PFSK-1 (cell line): Measurements from ENCODE around the gene TMEM161A.

Experiments used
- FOXP2 ChIP-seq: optimal IDR thresholded peaks from 2 replicates; pipeline ENCODE3; 2011; ENCODE audit warnings: borderline replicate concordance, control low read depth, inconsistent platforms; ENCODE audit not compliant: insufficient read depth; ENCODE audit errors: extremely low read length, extremely low read depth
- POLR2AphosphoS5 ChIP-seq: IDR thresholded peaks from 2 replicates; pipeline ENCODE4 v1.6.1; 2012; ENCODE audit warnings: low read depth, mild to moderate bottlenecking, control low read depth, low read length, moderate library complexity
- REST ChIP-seq, 2 experiments: IDR thresholded peaks; 2 replicates each; pipeline versions ENCODE4 v1.6.1 to v1.8.0; 2011 to 2012; ENCODE audit warnings: low read depth in 2 of 2, low read length in 2 of 2, control low read depth in 1 of 2, inconsistent platforms in 1 of 2, mild to moderate bottlenecking in 1 of 2, moderate library complexity in 1 of 2; ENCODE audit not compliant: insufficient read depth in 1 of 2
- SIN3A ChIP-seq: IDR thresholded peaks from 2 replicates; pipeline ENCODE4 v1.6.1; 2012; ENCODE audit warnings: mild to moderate bottlenecking, low read length, moderate library complexity, borderline replicate concordance; ENCODE audit not compliant: insufficient read depth
- TAF1 ChIP-seq: IDR thresholded peaks from 2 replicates; pipeline ENCODE4 v1.6.1; 2012; ENCODE audit warnings: low read length, control low read depth, borderline replicate concordance; ENCODE audit not compliant: insufficient read depth

Gene TMEM161A

GRCh38 chr19:19155495-19156219, 17.4 kb upstream of the TMEM161A start:
- no peak for TF ChIP-seq FOXP2
- no peak for TF ChIP-seq POLR2AphosphoS5
- TF ChIP-seq SIN3A: no peak
- TF ChIP-seq TAF1: no peak
- no peak for TF ChIP-seq REST (IDR thresholded peaks at IDR 0.05; ENCODE audit: insufficient read depth in 1 of 2, low read depth in 2 of 2, low read length in 2 of 2)

DNA sequence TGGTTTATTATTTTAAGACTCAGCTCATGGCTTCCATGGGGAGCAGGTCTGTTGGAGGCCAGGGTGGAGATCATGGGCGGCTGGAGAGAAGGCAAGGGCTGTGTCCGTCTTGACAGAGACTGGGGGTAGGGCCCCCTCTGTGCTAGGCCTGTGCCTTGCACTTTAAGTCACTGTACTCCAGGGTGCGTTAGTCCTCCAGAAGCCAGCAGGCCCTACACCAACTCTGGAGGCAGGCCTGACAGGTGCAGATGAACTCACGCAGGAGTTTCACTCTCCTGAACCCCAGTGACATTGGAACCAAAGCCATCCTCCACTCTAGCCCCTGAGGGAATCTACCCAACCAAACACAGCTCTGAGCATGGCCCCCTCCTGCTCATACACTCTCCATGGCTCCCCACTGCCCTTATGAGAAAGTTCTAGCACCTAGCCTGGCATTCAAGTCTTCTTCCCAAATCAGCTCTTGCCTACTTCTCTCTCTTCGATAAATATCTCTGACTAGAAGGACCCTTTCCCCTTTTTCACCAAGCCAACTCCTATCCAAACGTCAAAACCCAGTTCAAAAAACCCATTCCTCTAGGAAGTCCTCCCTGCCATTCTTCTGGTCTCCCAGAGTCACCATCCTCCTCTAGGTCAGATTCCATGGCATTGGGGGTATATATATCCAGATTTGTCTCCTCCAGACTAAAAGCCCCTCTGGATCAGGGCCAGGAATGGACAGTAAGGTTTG, 16.7 kb upstream of the TMEM161A start:
- TF ChIP-seq FOXP2 (no peak), TAF1 (no peak), REST (IDR thresholded peaks at IDR 0.05; ENCODE audit: insufficient read depth in 1 of 2, low read depth in 2 of 2, low read length in 2 of 2) (no peak), SIN3A (no peak), POLR2AphosphoS5 (no peak)

GRCh38 chr19:19152668-19153384, 14.5 kb upstream of the TMEM161A start:
- TF ChIP-seq REST (IDR thresholded peaks at IDR 0.05; ENCODE audit: insufficient read depth in 1 of 2, low read depth in 2 of 2, low read length in 2 of 2) (no peak), FOXP2 (no peak), POLR2AphosphoS5 (no peak), SIN3A (no peak), TAF1 (no peak)

DNA sequence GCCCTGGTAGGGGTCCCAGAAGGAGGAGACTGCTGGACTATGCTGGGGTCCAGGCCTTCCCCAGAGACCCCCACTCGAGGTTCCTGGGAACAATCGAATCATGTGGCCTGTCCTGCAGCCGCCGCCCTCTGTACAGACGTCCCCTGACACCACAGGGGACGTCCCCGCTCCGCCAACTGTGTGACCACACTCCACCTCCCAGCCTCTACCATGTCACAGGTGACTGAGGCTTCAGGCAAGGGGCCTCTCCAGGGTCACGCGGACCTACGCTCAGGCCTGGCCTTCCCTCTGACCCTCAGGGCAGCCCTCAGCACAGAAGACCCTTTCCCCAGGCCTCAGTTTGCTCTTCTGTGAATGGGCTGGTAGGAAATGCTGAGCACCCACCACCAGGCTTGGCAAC, 13.1 kb upstream of the TMEM161A start:
- TF ChIP-seq SIN3A: no peak
- no peak for TF ChIP-seq FOXP2
- TF ChIP-seq POLR2AphosphoS5: no peak

DNA sequence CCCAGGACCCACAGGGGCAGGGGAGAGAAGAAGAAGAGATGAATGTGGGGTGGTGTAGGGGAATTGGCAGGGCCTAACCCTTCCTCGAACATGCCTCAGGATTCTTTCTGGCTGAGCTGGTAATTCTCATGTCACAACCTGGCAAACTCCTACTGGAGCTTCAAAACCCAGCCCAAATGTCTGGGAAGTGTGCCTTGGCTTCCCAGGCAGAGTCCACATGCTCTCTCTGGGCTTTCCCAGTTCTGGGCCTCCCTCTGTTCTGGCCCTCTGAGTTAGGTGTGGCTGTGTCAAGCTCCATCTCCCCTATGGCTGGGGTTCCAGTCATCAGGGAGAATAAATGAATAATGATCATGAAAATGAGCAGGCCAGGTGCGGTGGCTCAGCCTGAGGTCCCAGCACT, 11.2 kb upstream of the TMEM161A start:
- TF ChIP-seq SIN3A (no peak), REST (IDR thresholded peaks at IDR 0.05; ENCODE audit: insufficient read depth in 1 of 2, low read depth in 2 of 2, low read length in 2 of 2) (no peak), TAF1 (no peak), FOXP2 (no peak), POLR2AphosphoS5 (no peak)
